Psoas muscle (tissue), 8 donors: ENCODE measurements around the gene RNF224. TPM values are rescaled to one million over a fixed set of nuclear protein-coding genes. Genes with fewer than 3 reads are reported as not detected.

Experiments
- ATAC-seq, 4 donors: fragments of 200-7000 bp; cut with Tn5 transposase; one replicate each; pipeline ENCODE4 v1.9.1; 2020; ENCODE audit warnings: moderate library complexity in 3 of 4, mild to moderate bottlenecking in 2 of 4
- DNase-seq, 2 donors: peaks; one replicate each; pipeline ENCODE4 v3.0.0-alpha.2; 2020
- H3K27ac ChIP-seq: fragments of 200-600 bp; one replicate; pipeline ENCODE4 v1.8.0; 2022
- H3K27me3 ChIP-seq, 3 donors: fragments of 200-600 bp in 1 of 3; one replicate each; pipeline versions ENCODE4 v1.6.1 to v1.8.0; 2013 to 2022; ENCODE audit warnings: low read length in 2 of 3, mild to moderate bottlenecking in 2 of 3, moderate library complexity in 1 of 3; ENCODE audit not compliant: insufficient read depth in 3 of 3
- H3K36me3 ChIP-seq, 2 donors: fragments of 200-600 bp in 1 of 2; one replicate each; pipeline versions ENCODE4 v1.6.1 to v1.8.0; 2013 to 2022; ENCODE audit warnings: low read depth in 1 of 2, mild to moderate bottlenecking in 1 of 2, moderate library complexity in 1 of 2; ENCODE audit not compliant: insufficient read depth in 1 of 2
- H3K4me1 ChIP-seq: fragments of 200-600 bp; one replicate; pipeline ENCODE4 v1.8.0; 2022
- H3K4me3 ChIP-seq: fragments of 200-600 bp; one replicate; pipeline ENCODE4 v1.8.0; 2022; ENCODE audit warnings: mild to moderate bottlenecking
- H3K9me3 ChIP-seq: fragments of 200-600 bp; one replicate; pipeline ENCODE4 v1.8.0; 2022
- CTCF ChIP-seq: fragments of 200-600 bp; IDR thresholded peaks from one replicate; pipeline ENCODE4 v1.8.0; 2022; ENCODE audit warnings: antibody characterized with exemption
- WGBS, 3 donors: extraction: QIAGEN DNeasy Blood & Tissue Kit; methylation state at CpG; one replicate each; pipeline versions ENCODE4 v1.1.6 to v1.1.7; 2013; 5-methylcytosine and 5-hydroxymethylcytosine counted together
- intact Hi-C, 2 donors: fragments of 100-400 bp; cut with DNase I; formaldehyde crosslinking; loops; one replicate each; pipeline versions ENCODE4 v1.11.0 to v1.14.2; 2022
- polyA plus RNA-seq, 3 donors: library from polyadenylated mRNA; stranded (reverse); fragments of 200-250 nt; gene quantifications; one replicate each; pipeline ENCODE4 v1.2.3, GENCODE V29; 2013
- total RNA-seq, 4 donors: library from RNA; stranded (reverse); fragmentation: NEBNext Ultra II Directional in 2 of 4; extraction: Animal tissue kit (Norgen Biotek cat#: 25700) in 2 of 4; gene quantifications; one replicate each; pipeline versions ENCODE4 v1.2.1 to v1.2.4, GENCODE V29; 2021 to 2023
- donor health status: healthy with polysubstance abuse.
- donor health status: DM: no; HTN: no; CAD: no; lungs with moderate emphysema.
- donor health status: Bipolar disorder and iron deficiency.
- donor health status: healthy.
- donor health status: DM: yes; HTN: yes; CAD: no.
- donor health status: DM: no; HTN: no; CAD: no.
- donor health status: DM: no; HTN: no; CAD: no.
- donor health status: DM: yes; HTN: yes; CAD: no.

The RNF224 gene
- total and polyA plus RNA-seq, 7 donors: 0.01 TPM; not detected in 6

GRCh38 chr9:137188086-137188489, 39.2 kb upstream of the RNF224 start:
- ATAC-seq: peak in 1 of 4 donors; percentile 32
- TF ChIP-seq CTCF: no peak
- Histone ChIP-seq H3K27ac (peak overlapping the region; percentile 97), H3K27me3 (no peaks in the 10 kb centered on the region), H3K36me3 (peaks cover 3 to 59% of the 10 kb centered on the region in 2 donors), H3K9me3 (no peaks in the 10 kb centered on the region), H3K4me1 (peaks cover 43% of the 10 kb centered on the region), H3K4me3 (peak overlapping the region; percentile 93)
- 0 to 1% (median 0%) methylated on average over 27 to 31 of the region's 31 CpGs for WGBS, 3 donors
- intact Hi-C loops: loop anchor here (1.0 to 5.0 kb wide), 3 partner anchors 17 to 39 kb away; partner anchors contain the start of genes CYSRT1 (in 1 of the 2), NDOR1 (in 1 of the 2), RNF208 (in 1 of the 2) and RNF224 (in 1 of the 2)
- DNase-seq: no peak

GRCh38 chr9:137188490-137189296, 38.6 kb upstream of the RNF224 start, which contains the start of the genes ANAPC2 and SSNA1:
ANAPC2 (minus strand) TSS chr9:137188560; CDS start chr9:137188532, 28 bp downstream.
SSNA1 (plus strand) TSS chr9:137188676; CDS start chr9:137188727, 51 bp downstream.
- peak within 1 kb of the TSS; percentile 93 for H3K4me3 ChIP-seq
- intact Hi-C loops: loop anchor here (1.0 to 5.0 kb wide), 3 partner anchors 17 to 39 kb away; partner anchors contain the start of genes CYSRT1 (in 1 of the 2), NDOR1 (in 1 of the 2), RNF208 (in 1 of the 2) and RNF224 (in 1 of the 2)
- peaks cover 43% of the 10 kb centered on the region for H3K4me1 ChIP-seq
- peaks cover 3 to 53% of the 10 kb centered on the region in 2 donors for H3K36me3 ChIP-seq
- peak; percentile 12 for TF ChIP-seq CTCF
- ATAC-seq: peak; percentile 93 to 95 (median 94)
- no peaks in the 10 kb centered on the region for H3K9me3 ChIP-seq
- peak; percentile 92 to 97 for DNase-seq
- no peaks in the 10 kb centered on the region for H3K27me3 ChIP-seq
- WGBS, 3 donors: 0% methylated on average over 68 to 98 of the region's 98 CpGs
- peak within 1 kb of the TSS; percentile 97 for H3K27ac ChIP-seq

GRCh38 chr9:137189297-137190295, 37.7 kb upstream of the RNF224 start:
- no peak for ATAC-seq
- peaks cover 3 to 51% of the 10 kb centered on the region in 2 donors for H3K36me3 ChIP-seq
- no peaks in the 10 kb centered on the region for H3K27me3 ChIP-seq
- TF ChIP-seq CTCF: no peak
- no peaks in the 10 kb centered on the region for H3K9me3 ChIP-seq
- intact Hi-C loops: loop anchor here (2.0 to 5.0 kb wide), 2 partner anchors 33 to 38 kb away; partner anchors contain the start of genes CYSRT1 (in 1 of the 2), RNF208 (in 1 of the 2) and RNF224 (in 1 of the 2)
- H3K4me1 ChIP-seq: peaks cover 51% of the 10 kb centered on the region
- WGBS, 3 donors: 27 to 31% (median 31%) methylated on average over 23 of the region's 23 CpGs
- peak overlapping the region; percentile 93 for H3K4me3 ChIP-seq
- H3K27ac ChIP-seq: peak overlapping the region; percentile 97
- DNase-seq: no peak

- 55 to 67% (median 66%) methylated on average over 9 of the region's 9 CpGs for WGBS, 3 donors
- DNase-seq (no peak), ATAC-seq (no peak)
- Histone ChIP-seq H3K4me3 (peak overlapping the region; percentile 93), H3K36me3 (peaks cover 3 to 43% of the 10 kb centered on the region in 2 donors), H3K27ac (no peak overlapping the region), H3K27me3 (no peaks in the 10 kb centered on the region), H3K4me1 (peaks cover 53% of the 10 kb centered on the region), H3K9me3 (no peaks in the 10 kb centered on the region)
- intact Hi-C loops: no loop called here
- no peak for TF ChIP-seq CTCF
These were observed 36.9 kb upstream of the RNF224 start for GRCh38 chr9:137190315-137190856.
